ENCODE data around the gene DESI1. TPM values are rescaled to one million over a fixed set of nuclear protein-coding genes. Genes with fewer than 3 reads are reported as not detected.

The DESI1 gene
- total RNA-seq, 1 experiment from 2014 or later = 40.8 TPM

- peak within 1 kb of the TSS; percentile 90 for H3K9ac ChIP-seq (ENCODE audit: low read length)
- no peaks in the 10 kb centered on the region for H3K27me3 ChIP-seq (ENCODE audit: insufficient read depth, low read length)
- BruUV-seq (replicated peaks) = no TSS peak
- no peaks in the 10 kb centered on the region for H3K9me3 ChIP-seq (ENCODE audit: control insufficient read depth in 1 of 2, insufficient read depth in 1 of 2, low read depth in 1 of 2, low read length in 2 of 2)
- H3K9me2 ChIP-seq (ENCODE audit: insufficient read depth) = no peaks in the 10 kb centered on the region
- CTCF ChIA-PET = interaction anchor here (0.9 to 1.4 kb wide), 8 partner anchors 8 to 108 kb away, joined by 3 to 4 read pairs (median 4); no protein-coding TSS in a partner anchor
- no peak within 1 kb of the TSS for H2AFZ ChIP-seq (ENCODE audit: low read depth, low read length, poor library complexity, severe bottlenecking)
- H3K27ac ChIP-seq (ENCODE audit: low read depth, low read length) = peak within 1 kb of the TSS; percentile 73
- H4K20me1 ChIP-seq (ENCODE audit: insufficient read depth) = no peaks in the 10 kb centered on the region
- H3K4me3 ChIP-seq (replicated peaks in 1 of 2; ENCODE audit: low read depth in 1 of 2, low read length in 2 of 2) = peak within 1 kb of the TSS; percentile 94 to 98
- POLR2A ChIA-PET = interaction anchor here (0.7 to 1.9 kb wide), 35 partner anchors 8 to 1522 kb away, joined by 3 to 16 read pairs (median 4); partner anchors contain the start of genes ACO2, CSDC2, DESI1 and PHF5A
- H3K36me3 ChIP-seq (ENCODE audit: control insufficient read depth in 1 of 2, insufficient read depth in 2 of 2, low read length in 2 of 2) = no peaks in the 10 kb centered on the region
- DNase-seq (ENCODE audit: low read depth, low spot score) (peak; percentile 99), ATAC-seq (peak; percentile 98)
- intact Hi-C loops (cut with micrococcal nuclease) = no loop called here
- H3K4me1 ChIP-seq (ENCODE audit: control insufficient read depth in 1 of 2, insufficient read depth in 2 of 2, low read length in 2 of 2) = peaks cover 19 to 27% of the 10 kb centered on the region in 2 experiments; a peak in 3 of 4 replicates
- peaks cover 11% of the 10 kb centered on the region; the same call in 1 of the 2 replicates for H3K79me2 ChIP-seq (ENCODE audit: insufficient read depth, low read length)
- RAD21 ChIA-PET (ENCODE audit: low non-redundant PET in 1 of 2, low total read pairs in 2 of 2, uncharacterized antibody in 2 of 2, unreplicated experiment in 2 of 2) = interaction anchor here (0.7 kb wide), 2 partner anchors 30 to 46 kb away, joined by 3 to 4 read pairs; no protein-coding TSS in a partner anchor
- peak within 1 kb of the TSS; percentile 99 for H3K4me2 ChIP-seq (ENCODE audit: low read length)
- TF ChIP-seq ELF1 (IDR thresholded peaks at IDR 0.05; ENCODE audit: borderline replicate concordance, low read depth) (no peak; the same call in 1 of the 2 replicates), POLR2AphosphoS5 (IDR thresholded peaks at IDR 0.05; ENCODE audit: low read depth, low read length) (peak; percentile 73), FOSL1 (IDR thresholded peaks at IDR 0.05; ENCODE audit: low read depth) (no peak), ZFX (IDR thresholded peaks at IDR 0.05) (peak; percentile 56; the same call in 1 of the 2 replicates), YY1 (IDR thresholded peaks at IDR 0.05; ENCODE audit: extremely low read depth, insufficient replicate concordance, low read depth, low read length) (peak; percentile 74), REST (IDR thresholded peaks at IDR 0.05; ENCODE audit: low read depth) (no peak), EZH2phosphoT487 (IDR thresholded peaks at IDR 0.05; ENCODE audit: borderline replicate concordance) (no peak), JUND (IDR thresholded peaks at IDR 0.05) (no peak), SP1 (IDR thresholded peaks at IDR 0.05; ENCODE audit: low read depth) (peak; percentile 74), EZH2 (IDR thresholded peaks at IDR 0.05) (no peak), ZNF274 (IDR thresholded peaks at IDR 0.05; ENCODE audit: low read depth, low read length) (no peak), CEBPB (IDR thresholded peaks at IDR 0.05; ENCODE audit: low read depth) (no peak; the same call in none of the 2 replicates), RAD21 (IDR thresholded peaks at IDR 0.05; ENCODE audit: low read depth) (no peak), EGR1 (IDR thresholded peaks at IDR 0.05; ENCODE audit: low read depth) (peak; percentile 87), TCF7L2 (IDR thresholded peaks at IDR 0.05; ENCODE audit: borderline replicate concordance, extremely low read depth, insufficient read depth, insufficient read length) (no peak), SRF (IDR thresholded peaks at IDR 0.05; ENCODE audit: low read depth) (no peak), CBX3 (IDR thresholded peaks at IDR 0.05; ENCODE audit: low read depth) (no peak), ATF3 (IDR thresholded peaks at IDR 0.05) (no peak), POLR2A (IDR thresholded peaks at IDR 0.05; ENCODE audit: borderline replicate concordance, extremely low read depth, insufficient read depth, insufficient read length) (peak; percentile 57)
- TF ChIP-seq, protein P1, sequence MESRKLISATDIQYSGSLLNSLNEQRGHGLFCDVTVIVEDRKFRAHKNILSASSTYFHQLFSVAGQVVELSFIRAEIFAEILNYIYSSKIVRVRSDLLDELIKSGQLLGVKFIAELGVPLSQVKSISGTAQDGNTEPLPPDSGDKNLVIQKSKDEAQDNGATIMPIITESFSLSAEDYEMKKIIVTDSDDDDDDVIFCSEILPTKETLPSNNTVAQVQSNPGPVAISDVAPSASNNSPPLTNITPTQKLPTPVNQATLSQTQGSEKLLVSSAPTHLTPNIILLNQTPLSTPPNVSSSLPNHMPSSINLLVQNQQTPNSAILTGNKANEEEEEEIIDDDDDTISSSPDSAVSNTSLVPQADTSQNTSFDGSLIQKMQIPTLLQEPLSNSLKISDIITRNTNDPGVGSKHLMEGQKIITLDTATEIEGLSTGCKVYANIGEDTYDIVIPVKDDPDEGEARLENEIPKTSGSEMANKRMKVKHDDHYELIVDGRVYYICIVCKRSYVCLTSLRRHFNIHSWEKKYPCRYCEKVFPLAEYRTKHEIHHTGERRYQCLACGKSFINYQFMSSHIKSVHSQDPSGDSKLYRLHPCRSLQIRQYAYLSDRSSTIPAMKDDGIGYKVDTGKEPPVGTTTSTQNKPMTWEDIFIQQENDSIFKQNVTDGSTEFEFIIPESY (IDR thresholded peaks at IDR 0.05; ENCODE audit: extremely low read depth, insufficient replicate concordance, low read length) = no peak
- TF ChIP-seq, protein P2, sequence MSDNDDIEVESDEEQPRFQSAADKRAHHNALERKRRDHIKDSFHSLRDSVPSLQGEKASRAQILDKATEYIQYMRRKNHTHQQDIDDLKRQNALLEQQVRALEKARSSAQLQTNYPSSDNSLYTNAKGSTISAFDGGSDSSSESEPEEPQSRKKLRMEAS (IDR thresholded peaks at IDR 0.05) = peak; percentile 66
Observed at GRCh38 chr22:41589391-41590241, 31.2 kb downstream of the DESI1 start, which contains the start of gene PMM1. Gene PMM1, minus strand, starts transcription at chr22:41589840. Its CDS starts 35 bp downstream, at chr22:41589805.

Data from HCT116 (cell line).